T-helper 22 cell (primary cell): ENCODE measurements around the gene STK39.

ENCODE experiments used
- DNase-seq: peaks from one replicate; pipeline ENCODE4 v3.0.0-alpha.2; 2020; ENCODE audit warnings: low read depth

The STK39 gene

GRCh38 chr2:167955264-167955906 is 292.0 kb downstream of the STK39 start:
- DNase-seq: no peak

DNA sequence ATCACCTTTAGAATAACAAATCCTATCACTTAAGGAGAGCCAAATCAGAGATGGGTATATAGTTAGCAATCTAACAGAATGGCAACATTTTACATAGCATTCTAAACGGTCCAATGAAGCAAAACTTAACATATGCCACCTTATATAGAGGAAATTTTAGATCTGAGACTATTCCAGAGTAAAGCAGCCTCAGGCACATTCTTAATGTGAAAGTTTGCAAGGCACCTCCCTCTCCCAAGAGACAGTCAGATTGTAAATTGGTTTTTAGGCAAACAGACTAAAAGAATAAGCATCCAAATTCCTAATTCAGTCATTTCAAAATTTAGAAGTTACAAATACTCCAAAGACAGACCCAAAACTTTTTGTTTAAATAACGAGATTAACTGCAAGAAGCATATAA is 292.9 kb downstream of the STK39 start:
- DNase-seq: no peak

DNA sequence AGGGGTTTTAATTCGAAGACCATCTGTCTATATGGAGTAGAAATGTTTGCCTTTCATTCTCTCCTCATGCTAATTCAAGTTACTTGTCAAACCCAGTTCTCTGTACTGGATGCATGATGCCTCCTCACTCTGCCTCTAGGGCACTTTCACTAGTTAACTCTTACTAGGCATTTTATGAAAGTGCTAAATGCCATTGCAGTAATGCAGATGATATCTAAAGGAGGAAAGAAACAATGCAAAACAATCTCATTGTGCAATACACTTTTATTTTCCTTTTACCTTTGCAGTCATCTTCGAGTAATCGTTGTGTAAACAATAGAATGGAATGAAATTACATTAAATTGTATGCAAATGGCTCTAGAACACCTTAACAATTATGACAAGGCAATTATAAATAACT is 293.6 kb downstream of the STK39 start:
- DNase-seq: no peak

DNA sequence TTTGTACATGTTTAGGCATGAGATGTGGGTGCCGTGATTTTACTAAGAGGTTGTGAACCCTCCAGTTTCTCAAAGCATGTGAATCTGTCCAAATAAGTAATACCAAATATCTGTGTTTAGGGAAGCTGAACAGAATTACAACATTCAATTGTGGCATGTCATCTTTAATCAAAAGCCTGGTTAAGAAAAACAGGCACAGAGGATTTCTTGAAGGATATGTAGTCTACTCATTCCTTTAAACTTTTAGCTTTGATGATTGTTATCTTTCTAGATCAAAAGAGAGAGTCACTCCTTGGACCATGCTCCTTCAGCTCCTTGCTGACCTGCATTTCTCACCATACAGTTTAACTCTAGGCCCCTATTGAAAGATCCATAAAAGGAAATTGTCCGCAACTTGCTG is 296.8 kb downstream of the STK39 start:
- DNase-seq: no peak

DNA sequence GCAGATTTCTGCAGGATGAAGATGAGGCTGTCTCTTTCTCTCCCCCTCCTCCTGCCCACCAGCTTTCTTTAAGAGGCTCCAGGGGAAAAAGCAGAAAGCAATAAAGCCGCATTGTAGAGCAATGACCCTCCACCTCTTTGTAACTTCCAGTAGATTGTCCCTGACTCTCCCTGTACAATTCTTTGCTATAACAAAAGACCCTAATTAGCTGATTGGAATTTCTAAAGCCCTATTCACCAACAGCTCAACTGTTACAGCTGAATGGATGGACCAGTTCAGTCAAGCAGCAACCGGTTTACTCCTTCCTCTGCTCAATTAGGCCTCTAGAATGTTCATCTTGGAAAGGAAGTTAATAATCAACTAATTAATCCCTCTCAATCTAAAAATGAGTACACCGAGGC is 301.0 kb downstream of the STK39 start:
- no peak for DNase-seq

DNA sequence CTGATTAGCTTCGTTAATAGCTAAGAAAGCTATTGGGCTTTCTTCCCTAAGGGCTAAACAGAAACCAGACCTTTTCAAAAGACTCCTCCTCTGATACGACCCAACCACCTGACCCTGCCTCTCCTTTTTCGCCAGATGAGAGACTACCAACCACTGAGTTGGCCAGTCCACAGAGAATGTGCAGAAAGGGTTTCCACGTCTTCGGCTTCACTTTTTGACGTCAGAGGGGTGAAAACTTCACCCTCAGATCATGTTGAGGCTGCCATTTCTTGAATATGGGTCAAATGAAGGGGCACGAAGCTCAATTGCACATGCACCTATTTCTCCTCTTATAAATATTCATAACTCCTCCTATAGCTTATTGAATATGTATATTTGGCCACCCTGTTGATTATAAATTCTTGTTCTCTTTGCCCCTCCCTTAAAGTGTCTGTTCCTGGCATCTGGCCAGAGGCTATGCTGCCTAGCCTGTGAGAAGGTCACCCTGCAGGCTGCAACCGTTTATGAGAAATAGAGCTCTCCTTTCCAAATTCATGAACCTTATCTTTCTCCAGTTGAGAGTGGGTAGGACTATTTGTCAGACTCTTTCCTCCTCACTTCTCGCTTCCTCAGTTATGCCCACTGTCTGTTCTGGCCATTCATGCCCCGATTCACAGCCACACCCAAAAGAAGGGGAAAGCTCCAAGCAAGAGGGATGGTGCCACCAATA is 301.6 kb downstream of the STK39 start:
- no peak for DNase-seq

- DNase-seq: no peak
These were observed 302.4 kb downstream of the STK39 start for GRCh38 chr2:167944825-167945659.

DNA sequence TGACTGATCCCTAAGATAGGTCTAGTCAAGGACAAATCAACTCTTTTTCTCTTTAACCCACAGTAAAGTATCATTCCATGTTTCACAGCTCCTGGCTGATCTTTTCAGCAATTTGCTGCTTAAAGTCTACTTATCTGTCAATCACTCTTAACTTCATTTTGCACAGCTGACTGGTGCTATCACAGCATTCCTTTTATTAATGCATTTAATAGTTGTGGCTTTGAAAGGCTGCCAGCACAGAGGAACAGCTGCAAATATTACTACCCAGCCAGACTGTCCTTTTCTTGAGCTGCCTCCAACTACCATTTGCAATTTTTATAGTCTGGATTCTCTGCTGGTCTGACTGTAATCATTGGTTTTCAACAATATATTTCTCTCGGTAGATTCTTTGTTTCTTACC is 303.5 kb downstream of the STK39 start:
- no peak for DNase-seq

DNA sequence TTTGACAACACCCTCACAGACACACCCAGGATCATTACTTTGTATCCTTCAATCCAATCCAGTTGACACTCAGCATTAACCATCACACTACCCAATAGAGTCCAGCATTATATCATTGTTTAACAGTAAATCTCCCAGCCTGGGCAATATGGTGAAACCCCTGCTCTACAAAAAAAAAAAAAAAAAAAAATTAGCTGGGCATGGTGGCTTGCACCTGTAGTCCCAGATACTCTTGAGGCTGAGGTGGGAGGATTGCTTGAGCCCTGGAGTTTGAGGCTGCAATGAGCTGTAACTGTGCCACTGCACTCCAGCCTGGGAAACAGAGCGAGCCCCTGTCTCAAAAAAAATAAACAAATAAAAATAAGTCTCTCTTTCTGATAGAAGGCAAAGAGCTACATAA is 304.0 kb downstream of the STK39 start:
- no peak for DNase-seq

DNA sequence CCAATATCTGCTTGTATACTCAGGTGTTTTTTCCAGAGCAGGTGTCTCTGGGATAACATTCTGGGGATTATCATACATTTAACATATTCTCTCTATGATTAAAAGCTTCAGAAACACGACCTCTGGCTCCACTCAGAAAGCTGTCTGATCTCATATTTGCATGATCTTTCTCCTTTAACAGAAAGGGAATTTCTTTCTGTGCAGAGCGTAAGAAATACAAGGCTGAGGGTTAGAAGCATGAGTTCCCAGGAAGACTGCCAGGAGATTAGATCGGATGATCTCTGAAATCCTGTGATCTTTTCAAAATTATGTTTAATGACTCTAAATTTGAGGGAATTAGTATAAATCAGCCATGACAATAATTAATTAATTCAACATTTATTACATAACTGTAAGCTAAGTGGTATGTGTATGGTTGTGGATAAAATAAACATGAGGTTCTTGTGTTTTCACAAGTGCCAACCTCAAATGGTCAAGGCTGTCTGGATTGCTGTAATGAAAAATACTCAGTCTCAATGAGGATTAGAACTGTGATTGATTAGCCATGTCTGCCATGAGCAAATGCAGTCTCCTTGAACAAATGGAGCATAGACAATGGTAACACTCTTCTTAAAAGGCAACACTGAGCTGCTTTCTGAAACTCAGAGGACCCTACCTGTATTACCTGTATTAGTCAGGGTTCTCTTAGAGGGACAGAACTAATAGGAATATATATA is 304.9 kb downstream of the STK39 start:
- DNase-seq: no peak

DNA sequence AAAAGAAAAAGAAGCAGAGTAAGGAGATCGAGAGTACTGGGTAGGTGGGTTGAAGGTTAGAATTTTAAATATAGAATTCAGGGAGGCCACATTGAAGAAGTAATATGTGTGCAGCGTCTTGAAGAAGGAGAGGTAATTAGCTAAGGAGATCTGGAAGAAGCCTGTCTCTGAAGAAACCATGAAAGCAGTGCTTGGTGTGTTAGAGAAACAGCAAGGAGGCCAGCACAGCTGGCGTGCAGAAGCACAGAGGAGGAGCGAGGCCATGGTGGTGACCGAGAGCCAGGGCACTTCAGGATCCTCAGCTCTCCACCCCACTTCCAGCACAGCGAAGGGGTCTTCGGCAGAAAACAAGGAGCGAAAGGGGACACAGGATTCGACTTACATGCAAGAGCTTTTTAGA is 305.8 kb downstream of the STK39 start:
- no peak for DNase-seq

DNA sequence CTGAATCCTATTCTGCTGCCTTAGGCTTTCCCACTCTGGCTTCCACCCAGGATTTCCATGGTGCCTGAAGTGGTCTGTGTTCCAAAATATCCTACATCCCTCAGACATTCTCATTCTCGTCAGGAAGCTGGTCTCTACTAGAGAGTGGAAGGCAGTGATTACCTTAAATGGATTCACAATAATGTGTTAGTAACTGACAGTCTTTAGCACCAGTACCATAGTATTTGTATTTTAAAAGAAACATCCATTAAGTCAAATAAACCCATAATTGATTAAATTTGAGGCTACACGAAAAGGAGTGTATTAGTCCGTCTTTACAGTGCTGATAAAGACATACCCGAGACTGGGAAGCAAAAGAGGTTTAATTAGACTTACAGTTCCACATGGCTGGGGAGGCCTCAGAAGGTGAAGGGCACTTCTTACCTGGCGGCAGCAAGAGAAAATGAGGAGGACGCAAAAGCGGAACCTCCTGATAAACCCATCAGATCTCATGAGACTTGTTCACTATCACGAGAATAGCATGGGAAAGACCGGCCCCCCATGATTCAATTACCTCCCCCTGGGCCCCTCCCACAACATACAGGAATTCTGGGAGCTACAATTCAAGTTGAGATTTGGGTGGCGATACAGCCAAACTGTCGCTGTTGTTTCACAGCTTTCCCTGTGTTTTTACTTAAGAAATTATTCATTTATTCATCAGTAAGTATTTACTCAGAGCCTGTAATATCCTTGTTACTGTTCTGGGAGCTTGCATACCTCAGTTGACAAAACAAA is 306.5 kb downstream of the STK39 start:
- DNase-seq: no peak

- no peak for DNase-seq
These were observed 307.1 kb downstream of the STK39 start for GRCh38 chr2:167940346-167940725.

DNA sequence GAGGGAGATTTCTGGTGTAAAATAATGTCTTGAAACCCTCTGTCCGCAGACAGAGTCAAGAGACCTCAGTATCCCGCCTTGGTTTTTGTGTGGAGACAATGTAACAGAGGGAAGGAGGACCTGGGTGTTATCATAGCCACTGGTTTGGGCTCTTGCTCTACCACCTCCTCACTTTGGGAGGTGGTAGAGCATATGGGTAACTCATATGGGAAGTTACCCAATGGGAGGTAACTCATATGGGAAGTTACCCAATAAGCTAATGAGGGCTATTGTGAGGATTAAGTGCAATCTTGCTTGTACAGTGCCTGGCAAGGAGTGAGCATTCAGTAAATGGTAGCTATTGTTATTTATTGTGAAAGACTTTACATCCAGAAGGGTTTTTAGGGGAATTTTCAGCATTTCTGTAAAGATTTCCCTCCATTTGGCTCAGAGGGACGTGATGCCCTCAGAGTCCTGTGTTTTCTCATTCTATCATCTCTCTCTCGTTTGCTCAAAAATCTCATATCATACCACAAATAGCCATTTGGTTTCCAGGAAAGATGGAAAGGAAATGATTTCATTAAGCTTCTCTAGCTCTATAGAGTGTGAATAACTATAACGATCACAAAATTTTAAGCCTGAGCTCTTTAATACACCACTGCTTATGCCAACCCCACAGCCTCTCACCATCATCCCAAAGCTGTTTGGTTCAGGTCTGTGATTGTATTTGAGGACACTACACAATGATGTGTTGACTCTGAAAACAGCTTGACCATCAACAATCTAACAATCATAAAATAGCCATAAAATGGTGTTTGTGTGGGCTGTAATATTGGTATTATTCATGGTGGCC is 307.7 kb downstream of the STK39 start:
- no peak for DNase-seq

- no peak for DNase-seq
These were observed 310.0 kb downstream of the STK39 start for GRCh38 chr2:167937403-167937802.

- no peak for DNase-seq
These were observed 311.6 kb downstream of the STK39 start for GRCh38 chr2:167935803-167936110.

DNA sequence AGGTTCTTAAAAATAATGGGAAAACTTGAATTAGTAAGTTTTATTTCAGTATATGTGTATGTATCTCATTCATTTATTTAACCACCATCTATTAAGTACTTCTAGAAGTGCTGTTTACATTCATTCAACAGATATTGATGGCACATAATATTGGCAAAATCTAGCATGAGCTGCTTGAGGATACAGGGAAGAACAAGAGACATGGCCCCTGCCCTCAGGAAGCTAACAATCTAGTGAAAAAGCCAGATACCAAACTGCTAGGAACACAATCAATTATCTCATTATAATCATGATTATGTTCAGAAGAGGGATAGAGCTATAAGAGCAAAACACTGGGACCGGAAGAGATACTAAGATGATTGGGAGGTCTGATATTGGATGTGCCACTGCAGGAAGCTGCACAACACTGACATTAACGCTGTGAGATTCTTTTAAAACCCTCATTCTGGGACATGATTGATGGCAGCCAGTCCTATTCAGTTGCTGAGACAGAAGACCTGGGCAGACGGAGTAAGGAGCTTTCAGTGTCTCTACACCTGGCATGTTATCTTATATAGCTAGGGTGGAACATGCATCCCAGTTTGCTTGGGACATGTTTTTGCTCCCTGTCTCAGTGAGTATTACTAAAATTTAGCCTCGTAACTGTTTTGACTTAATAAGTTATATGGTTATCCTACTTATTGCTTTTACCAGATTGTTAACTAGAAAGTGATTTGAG is 314.1 kb downstream of the STK39 start:
- DNase-seq: no peak

DNA sequence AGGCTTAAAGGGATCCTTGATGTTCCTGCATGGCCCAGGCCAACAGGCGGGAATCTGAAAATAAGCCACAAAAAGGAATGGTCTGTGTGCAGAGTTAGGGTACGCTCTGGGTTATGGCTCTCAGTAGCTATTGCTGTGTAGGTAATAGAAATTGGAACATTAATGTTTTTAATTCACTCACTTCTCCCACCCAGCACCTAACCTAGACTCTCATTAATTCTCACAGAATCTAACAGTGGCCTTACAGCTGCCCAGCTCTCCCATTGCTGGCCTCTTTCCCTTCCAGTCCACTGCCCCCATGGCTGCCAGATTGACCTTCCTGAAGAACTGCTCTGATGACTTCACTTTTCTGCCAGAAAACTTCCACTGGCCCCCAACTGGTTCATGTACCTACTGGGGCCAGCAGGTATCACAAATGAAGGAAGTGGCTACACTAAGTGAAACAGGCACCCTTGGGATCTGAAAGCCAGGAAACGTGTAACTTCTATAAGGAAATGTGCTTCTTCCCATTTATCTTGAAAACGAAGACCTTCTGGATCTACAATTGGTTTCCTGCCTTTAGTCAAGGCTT is 315.2 kb downstream of the STK39 start:
- DNase-seq: no peak

DNA sequence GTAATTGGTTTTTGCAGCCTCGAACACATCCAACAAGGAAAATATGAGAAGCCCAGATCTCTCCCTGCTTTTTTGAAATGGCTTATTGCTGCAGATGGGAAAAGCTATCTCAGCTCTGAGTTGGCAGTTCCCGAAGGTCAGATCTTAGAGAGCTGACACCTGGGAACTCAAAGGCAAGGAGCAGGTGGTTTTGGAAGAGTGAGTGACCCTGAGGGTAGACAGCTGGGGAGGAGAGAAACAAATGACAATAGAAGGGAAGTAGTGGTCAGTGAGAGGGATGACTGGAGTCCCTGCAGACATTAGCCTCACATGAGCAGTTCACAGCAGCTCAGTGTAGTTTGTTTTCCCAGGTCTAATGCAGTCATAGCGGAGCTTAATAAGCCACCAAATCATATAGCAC is 317.9 kb downstream of the STK39 start:
- DNase-seq: no peak

DNA sequence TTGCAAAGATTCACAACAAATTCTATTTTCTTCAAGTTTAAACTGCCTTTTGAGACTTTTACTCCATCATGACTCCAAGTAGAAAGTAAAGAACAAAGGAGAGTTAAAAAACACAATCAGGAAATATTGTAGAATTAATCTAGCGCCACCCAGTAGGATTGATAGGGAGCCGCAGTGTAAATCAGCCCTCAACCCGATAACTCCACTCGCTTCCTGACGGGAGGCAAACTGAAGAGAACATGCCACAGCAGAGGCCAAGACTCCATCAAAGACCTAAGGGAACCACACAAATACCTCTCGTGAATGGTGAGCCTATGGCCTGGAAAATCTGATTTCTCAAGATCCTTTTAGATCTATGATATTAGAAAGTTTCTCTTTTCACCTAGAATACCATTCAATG is 319.0 kb downstream of the STK39 start:
- no peak for DNase-seq
